Fibroblast of skin of left biceps (primary cell): ENCODE results near the gene SLC30A7.
"Not testable (repeated sequence)": the region's sequence is repeated elsewhere in the genome, so short reads cannot be mapped to it uniquely, and the experiment has no call there.

Experiments
- DNase-seq, 2 experiments: peaks; one replicate each; pipeline ENCODE4 v3.0.0-alpha.2; 2013; ENCODE audit warnings: low read depth in 2 of 2

Gene SLC30A7, protein sequence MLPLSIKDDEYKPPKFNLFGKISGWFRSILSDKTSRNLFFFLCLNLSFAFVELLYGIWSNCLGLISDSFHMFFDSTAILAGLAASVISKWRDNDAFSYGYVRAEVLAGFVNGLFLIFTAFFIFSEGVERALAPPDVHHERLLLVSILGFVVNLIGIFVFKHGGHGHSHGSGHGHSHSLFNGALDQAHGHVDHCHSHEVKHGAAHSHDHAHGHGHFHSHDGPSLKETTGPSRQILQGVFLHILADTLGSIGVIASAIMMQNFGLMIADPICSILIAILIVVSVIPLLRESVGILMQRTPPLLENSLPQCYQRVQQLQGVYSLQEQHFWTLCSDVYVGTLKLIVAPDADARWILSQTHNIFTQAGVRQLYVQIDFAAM

DNA sequence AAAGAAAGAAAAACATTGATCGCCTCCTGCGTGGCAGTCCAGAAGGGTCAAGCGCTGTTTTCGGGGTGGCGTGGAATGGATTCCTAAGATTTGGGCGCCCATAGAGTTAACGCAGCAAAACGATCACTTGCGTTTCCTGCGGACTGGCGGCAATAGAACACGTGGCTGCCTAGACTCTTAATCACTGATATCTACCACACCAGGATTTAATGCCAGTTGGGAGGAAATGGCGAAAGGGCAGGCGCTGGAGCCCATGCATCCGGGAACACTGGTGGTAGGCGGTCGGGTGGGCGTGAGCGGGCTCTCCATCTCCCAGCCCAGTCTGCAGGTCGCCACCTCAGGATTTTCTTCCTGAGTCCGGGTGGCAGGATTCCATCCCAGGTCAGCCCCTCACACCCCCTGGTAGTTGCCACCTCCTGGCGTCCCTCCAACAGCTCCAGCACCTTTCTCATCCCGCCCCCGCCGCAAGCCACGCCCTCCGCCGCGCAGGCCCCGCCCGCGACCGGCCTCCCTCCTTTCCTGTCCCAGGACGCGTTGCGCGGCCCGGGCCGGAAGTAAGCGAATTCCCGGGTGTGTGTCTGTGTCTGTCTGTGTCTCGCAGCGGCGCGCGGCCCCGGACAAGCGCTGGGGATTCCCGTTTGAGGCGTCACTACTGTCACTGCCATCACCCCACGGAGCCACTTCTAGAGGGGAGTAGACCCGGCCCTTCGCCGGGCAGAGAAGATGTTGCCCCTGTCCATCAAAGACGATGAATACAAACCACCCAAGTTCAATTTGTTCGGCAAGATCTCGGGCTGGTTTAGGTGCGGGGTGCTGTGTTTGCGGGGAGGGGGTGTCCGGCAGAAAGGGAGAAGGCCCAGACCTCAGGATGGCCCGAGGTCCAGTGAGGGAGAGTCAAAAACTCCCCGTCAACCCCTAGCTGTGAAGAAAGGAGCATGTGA, at the start of gene SLC30A7:
SLC30A7 (plus strand) TSS at position 551 of the 941 bp plus-strand sequence; CDS start at position 724, 173 bp downstream.
- DNase-seq, result peak; percentile 69

- DNase-seq, result no peak
Measured at GRCh38 chr1:100847361-100848082, 48.4 kb upstream of the SLC30A7 start.

DNA sequence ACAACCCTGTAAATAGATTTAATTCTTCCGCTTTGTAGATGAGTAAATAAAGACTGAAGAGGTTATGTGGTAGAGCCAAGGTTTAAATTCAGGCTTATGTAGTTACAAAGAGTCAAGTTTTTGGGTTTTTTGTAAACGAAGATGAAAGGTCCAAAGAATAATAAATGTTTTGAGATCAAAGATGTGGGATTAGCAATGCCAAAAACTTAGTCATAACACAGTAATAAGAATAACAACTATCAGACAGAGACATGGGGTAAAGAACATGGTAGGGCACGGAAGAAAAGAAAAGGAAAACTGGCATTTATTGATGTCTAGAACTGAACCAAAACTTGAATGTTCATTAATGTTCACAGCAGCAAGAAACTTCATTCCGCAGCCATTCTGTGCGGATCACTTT, 44.2 kb upstream of the SLC30A7 start:
- no peak for DNase-seq

DNA sequence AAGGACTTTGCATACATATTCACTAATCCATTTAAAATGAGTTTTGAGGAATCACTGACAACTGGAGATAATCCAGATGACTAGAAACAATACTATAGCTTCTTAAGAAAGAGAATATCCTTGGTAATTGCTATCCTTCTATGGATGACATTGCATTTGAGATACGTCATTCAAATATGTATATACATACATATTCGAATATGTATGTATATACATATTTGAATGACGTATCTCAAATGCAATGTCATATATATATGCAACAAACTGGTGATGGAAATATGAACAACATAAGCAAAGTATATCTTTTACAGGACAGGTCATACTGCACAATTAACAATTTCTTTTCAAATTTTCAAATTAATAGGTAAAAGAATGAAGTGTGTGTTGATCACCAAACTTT, 42.9 kb upstream of the SLC30A7 start:
- no peak for DNase-seq

DNA sequence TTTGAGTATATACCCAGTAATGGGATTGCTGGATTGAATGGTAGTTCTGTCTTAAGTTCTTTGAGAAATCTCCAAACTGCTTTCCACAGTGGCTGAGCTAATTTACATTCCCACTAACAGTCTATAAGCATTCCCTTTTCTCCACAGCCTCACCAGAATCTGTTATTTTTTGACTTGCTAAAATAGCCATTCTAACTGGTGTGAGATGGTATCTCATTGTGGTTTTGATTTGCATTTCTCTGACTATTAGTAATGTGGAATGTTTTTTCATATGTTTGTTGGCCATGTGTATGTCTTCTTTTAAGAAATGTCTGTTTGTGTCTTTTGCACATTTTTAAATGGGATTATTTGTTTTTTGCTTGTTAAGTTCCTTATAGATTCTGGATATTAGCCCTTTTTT, 40.8 kb upstream of the SLC30A7 start:
- peak; percentile 49 to 51 for DNase-seq

DNA sequence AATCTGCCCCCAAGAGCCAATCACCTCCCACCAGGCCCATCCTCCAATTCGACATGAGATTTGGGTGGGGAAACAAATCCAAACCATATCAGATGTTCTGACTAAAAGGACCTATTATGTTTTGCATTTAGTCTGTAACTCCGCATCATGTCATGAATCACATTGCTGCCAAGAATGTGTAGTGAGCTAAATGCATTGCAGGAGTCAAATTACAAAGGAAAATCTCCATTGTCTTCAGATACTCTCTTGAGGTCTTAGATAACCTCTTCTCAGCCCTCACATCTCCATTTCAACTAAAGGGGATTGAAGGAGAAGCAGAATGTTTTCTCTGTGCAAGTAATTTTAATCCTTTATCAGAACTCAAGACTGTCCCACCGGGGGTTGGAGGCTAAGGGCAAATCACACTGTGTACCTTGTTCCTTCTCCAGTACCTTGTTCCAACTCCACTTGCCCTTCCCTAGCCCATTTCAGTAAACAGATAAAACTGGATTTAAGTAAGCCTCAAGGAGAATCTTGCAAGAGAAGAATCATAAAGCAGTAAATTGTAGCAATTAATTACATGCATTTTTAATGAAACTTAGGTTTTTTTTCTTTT, 35.4 kb upstream of the SLC30A7 start:
- DNase-seq, result peak; percentile 46

GRCh38 chr1:100861379-100861778, 34.5 kb upstream of the SLC30A7 start:
- DNase-seq, result no peak

GRCh38 chr1:100862591-100862990, 33.3 kb upstream of the SLC30A7 start:
- peak; percentile 84 to 88 for DNase-seq

GRCh38 chr1:100866041-100866900, 29.6 kb upstream of the SLC30A7 start:
- DNase-seq, result peak in 1 of 2 experiments; percentile 27

DNA sequence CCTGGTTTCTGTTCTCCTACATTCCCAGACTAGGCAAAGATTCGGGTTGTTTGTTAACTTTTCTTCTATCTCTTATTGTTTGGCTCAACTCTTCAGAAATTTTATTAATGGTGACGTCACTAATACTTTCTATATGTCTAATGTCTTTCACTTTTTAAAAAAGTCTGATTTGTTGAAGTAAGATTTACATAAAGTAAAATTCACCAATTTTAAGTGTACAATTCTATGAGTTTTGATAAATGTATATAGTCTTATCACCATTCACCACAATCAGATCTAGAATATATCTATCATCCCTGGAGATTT, 29.0 kb upstream of the SLC30A7 start:
- DNase-seq, result no peak

GRCh38 chr1:100868364-100868995, 27.4 kb upstream of the SLC30A7 start:
- no peak for DNase-seq

DNA sequence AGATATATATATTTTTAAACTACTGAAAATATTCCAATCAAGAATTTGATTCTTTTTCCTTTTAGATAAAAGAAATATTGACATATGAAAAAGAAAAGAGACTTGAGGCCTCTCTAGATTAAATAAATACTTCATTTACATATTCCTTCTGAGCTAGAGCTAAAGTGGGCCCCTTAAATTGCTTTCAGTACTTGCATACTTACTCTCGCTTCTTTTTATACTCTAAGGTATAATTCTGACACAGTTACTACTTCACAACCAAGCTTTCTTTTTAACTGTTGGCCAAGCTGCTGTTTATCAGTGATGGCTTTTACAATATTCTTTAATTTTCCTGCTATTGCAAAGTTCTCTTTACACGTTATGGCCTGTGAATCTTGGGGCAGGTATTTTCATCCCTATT, 25.9 kb upstream of the SLC30A7 start:
- DNase-seq, result no peak

- no peak for DNase-seq
Measured at GRCh38 chr1:100874433-100874832, 21.5 kb upstream of the SLC30A7 start.

DNA sequence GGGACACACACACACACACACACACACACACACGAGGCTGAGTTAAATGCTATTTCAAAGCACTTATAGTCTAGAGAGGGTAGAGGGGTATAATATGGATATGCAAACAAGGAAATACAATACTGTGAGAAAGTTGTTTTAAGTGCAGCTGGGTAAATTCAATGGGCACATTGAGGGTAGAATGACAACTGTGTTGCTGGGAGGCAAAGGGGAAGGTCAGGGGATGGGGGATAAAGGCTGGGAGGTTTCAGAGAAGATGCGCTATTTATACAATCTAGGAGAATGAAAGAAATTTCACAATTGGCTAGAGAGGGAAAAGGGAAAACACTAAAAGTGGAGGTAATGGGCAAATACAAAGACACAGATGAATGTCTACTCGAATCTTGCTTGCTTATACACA, 20.7 kb upstream of the SLC30A7 start:
- no peak for DNase-seq

DNA sequence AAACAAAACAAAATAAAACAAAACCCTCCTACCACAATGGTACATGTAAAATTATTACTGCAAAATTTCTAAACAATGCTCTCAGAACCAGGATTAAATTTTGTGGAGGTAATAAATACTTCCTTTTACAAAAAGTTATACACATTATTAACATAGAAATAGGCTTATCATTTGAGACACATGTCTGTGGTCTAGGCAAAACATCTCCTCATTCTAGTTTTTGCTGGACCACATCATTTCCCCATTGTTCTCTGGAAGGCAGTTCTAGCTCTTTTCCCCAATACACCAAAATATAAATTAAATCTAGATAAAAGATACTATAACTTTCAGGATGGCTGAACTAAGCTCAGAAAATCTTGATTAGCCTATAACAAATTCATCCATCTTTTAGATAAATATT, 19.6 kb upstream of the SLC30A7 start:
- DNase-seq, result no peak

GRCh38 chr1:100879422-100879821, 16.5 kb upstream of the SLC30A7 start:
- DNase-seq, result no peak

DNA sequence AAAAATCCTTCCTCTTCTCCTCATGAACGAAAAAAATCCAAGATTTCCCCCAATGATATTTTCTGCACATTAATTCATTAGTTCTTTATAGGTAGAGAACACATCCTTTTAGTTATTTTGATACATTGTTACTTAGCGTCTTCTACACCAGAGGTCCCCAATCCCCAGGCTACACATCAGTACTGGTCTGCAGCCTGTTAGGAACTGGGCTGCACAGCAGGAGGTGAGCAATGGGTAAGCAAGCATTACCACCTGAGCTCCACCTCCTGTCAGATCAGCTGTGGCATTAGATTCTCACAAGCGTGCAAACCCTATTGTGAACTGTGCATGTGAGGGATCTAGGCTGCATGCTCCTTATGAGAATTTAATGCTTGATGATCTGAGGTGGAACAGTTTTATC, 14.2 kb upstream of the SLC30A7 start:
- DNase-seq, result no peak

DNA sequence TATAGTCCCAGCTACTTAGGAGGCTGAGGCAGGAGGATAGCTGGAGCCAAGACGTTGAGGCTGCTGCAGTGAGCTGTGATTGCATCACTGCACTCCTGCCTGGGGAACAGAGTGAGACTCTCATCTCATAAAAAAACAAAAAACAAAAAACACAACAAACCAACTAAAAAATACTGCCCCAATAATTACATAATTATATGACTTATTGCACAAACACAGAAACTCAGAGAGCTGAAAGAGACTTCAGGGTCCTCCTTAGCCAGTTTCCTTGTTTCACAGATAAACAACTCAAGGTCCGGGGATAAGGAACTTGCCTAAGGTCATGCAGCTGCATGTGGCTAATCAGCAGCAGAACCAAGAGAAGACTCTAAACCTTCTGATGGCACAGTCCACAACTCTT, 13.2 kb upstream of the SLC30A7 start:
- no peak for DNase-seq

DNA sequence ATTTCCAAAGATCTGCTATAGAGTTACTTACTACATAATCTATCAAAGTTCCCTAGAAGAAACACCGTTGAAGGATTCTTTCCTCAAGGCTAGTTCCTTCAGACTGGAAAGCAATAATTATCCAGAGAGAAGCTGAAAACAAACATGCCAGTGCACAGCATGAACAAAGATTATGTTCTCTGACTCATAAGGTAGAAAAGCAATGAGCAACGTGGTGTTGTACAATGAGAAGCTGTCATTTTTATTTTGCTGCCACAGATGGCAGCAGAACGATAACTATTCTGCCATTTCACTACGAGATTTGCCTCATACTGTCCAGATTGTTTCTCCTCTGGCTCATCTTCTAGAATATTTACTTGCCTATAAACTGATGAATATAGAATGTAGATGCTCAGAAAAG, 11.9 kb upstream of the SLC30A7 start:
- DNase-seq, result no peak

DNA sequence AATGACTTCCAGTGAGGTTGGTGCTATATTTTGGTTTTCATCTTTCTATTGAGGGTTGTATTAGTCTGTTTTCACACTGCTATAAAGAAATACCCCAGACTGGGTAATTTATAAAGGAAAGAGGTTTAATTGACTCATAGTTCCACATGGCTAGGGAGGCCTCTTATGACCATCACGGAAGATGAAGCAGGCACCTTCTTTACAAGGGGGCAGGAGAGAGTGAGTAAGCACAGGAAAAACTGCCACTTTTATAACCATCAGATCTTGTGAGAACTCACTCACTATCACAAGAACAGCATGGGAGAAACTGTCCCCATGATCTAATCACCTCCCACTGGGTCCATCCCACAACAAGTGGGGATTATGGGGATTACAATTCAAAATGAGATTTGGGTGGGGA, 6.9 kb upstream of the SLC30A7 start:
- not testable (repeated sequence) for DNase-seq
